NCI-H446 treated with DMSO at 0.1 percent for 48 hours (cell line): Measurements from ENCODE around the gene OLIG3.

ENCODE experiments used
- DNase-seq: peaks from one replicate; lab custom pipeline; 2025; lab: John Stamatoyannopoulos, UW

OLIG3 gene

DNA sequence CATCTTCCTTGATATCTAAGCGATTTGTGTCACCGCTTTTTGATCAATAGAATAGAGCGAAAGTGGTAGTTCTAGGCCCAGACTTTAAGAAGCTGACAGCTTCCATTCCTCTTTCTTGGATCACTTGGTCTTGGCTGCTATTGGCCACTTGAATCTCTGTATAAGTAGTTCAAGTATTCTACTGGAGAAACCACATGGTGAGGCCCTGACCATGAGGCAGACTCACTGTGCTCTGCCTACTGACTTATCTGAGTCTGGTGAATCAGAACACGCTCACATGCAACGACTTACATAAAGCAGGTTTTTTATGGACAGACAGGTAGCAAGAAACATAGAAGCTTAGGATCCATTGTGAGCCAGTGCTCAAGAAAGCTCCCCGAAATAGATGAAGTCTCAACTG, 27.0 kb downstream of the OLIG3 start:
- no peak for DNase-seq

DNA sequence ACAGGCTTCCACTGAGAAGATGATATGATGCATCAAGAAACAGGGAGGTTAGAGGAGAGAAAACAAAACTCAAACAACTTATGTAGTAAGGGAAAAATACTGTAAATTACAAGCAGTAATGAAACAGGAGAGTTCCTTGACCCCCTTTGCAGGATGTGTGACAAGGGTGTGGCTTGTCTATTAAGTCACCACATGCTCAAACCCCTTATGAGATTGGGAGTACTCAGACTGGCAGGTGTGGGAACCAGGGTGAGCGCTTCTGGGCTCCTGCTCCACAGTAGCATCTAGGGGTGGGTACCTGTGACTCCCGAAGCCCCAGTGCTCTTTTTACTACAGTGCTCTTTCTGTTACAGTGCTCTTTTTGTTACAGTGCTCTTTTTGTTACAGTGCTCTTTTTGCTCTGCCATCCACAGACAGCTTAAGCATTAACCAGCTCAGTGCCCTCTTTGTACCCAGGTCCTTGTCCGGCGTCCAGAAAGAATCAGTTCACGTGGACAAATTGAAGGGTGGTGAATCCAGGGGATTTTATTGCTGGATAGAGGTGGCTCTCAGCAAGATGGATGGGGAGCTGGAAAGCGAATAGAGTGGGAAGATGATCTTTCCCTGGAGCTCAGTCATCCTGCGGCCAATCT, 28.7 kb downstream of the OLIG3 start:
- no peak for DNase-seq

DNA sequence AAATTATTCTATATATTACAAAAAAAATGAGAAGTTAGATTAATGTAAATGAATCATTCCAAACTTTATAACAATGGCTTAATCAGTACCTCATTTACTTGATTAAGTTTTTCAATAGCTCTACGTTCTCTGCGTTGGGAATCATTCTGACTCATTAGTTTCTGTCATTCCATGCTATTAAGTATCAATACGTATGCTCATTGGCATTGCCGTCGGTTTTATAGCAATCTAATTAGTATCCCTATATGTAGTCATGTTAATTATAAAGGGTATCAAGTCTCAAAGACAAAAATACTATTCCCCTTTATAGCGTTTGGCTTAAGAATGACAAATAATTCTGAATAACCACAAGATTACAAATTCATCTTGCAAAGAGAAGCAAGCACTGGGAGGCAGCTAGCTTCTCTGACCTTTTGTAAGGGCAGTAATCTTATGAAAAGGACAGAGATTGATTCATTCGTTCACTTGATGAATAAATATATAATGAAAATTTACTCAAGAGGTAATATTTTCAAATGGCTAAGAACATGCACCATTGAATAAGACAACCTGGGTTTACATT, 41.8 kb downstream of the OLIG3 start:
- no peak for DNase-seq

DNA sequence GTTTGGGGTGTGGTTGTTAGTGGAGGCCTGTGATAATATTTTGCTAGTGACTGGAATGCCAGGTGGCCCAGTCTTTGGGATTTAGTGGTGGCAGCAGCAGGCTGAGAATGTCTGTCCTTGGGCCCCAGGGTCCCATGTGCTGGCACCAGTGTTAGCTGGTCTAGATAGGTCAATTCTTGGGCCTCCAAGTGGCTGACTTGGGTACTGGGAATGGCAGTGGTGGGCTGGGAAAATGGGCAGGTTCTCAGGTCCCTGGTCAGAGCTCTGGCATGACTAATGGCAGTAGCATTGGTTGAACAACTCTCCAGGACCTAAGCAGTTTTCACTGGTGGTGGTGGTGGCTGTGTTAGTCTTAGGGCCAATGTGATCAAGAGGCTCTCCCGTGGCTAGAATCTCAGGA, 50.3 kb downstream of the OLIG3 start:
- no peak for DNase-seq
